H1 (cell line): ENCODE data around the gene CDC42. TPM values are rescaled to one million over a fixed set of nuclear protein-coding genes. Genes with fewer than 3 reads are reported as not detected.

ENCODE experiments used
- CTCF ChIA-PET: fragments of 300-600 bp; sonication (Branson Sonifier 250); formaldehyde crosslinking; loops from one replicate; lab custom pipeline; 2021; ENCODE audit not compliant: partially characterized antibody; lab: Charles Lee
- POLR2A ChIA-PET: fragments of 300-600 bp; sonication (Branson Sonifier 250); formaldehyde crosslinking; loops from one replicate; lab custom pipeline; 2021; ENCODE audit warnings: inconsistent platforms; ENCODE audit not compliant: partially characterized antibody; lab: Charles Lee
- DNase-seq, 2 experiments: peaks; one replicate each; pipeline versions ENCODE4 v3.0.0 to v3.0.0-alpha.2; 2010 to 2022; ENCODE audit warnings: low spot score in 2 of 2, low read depth in 1 of 2, mixed read lengths in 1 of 2
- FAIRE-seq: peaks from 2 replicates; lab custom pipeline; 2011; peaks lifted over from hg19 to GRCh38; lab: Jason Lieb, UNC
- H2AFZ ChIP-seq: 2 replicates; pipeline ENCODE4 v1.8.1; 2012; ENCODE audit warnings: low read length, inconsistent platforms
- H2AK5ac ChIP-seq: 2 replicates; pipeline ENCODE4 v1.6.1; 2013; ENCODE audit warnings: low read depth, low read length
- H2BK120ac ChIP-seq: replicated peaks from 2 replicates; pipeline ENCODE3; 2013; ENCODE audit warnings: low read depth, low read length, inconsistent platforms
- H2BK12ac ChIP-seq: 2 replicates; pipeline ENCODE4 v1.6.1; 2013; ENCODE audit warnings: low read depth, low read length
- H2BK15ac ChIP-seq: 2 replicates; pipeline ENCODE4 v1.6.1; 2013; ENCODE audit warnings: low read length
- H2BK20ac ChIP-seq: 2 replicates; pipeline ENCODE4 v1.6.1; 2013; ENCODE audit warnings: low read length
- H2BK5ac ChIP-seq: 2 replicates; pipeline ENCODE4 v1.6.1; 2013; ENCODE audit warnings: low read depth, low read length
- H3K14ac ChIP-seq: 2 replicates; pipeline ENCODE4 v1.6.1; 2013; ENCODE audit warnings: inconsistent platforms; ENCODE audit not compliant: insufficient read length
- H3K18ac ChIP-seq: 2 replicates; pipeline ENCODE4 v1.6.1; 2013; ENCODE audit warnings: low read length; ENCODE audit errors: extremely low read depth
- H3K23ac ChIP-seq: 2 replicates; pipeline ENCODE4 v1.6.1; 2013; ENCODE audit warnings: inconsistent platforms; ENCODE audit not compliant: insufficient read length
- H3K23me2 ChIP-seq: 2 replicates; pipeline ENCODE4 v1.6.1; 2013; ENCODE audit warnings: low read depth, low read length
- H3K27ac ChIP-seq: 2 replicates; pipeline ENCODE4 v1.6.1; 2011; ENCODE audit warnings: low read depth, low read length, inconsistent platforms
- H3K27me3 ChIP-seq, 4 experiments: replicated peaks in 1 of 4; 1 replicate in 1 of 4; 2 replicates in 3 of 4; pipeline versions ENCODE4 v1.6.1 to v1.8.1; 2011 to 2013; ENCODE audit warnings: low read length in 3 of 4, mild to moderate bottlenecking in 3 of 4, inconsistent platforms in 2 of 4, mixed read lengths in 2 of 4, moderate library complexity in 1 of 4; ENCODE audit not compliant: control insufficient read depth in 3 of 4, insufficient read depth in 3 of 4; ENCODE audit errors: extremely low read depth in 1 of 4
- H3K36me3 ChIP-seq, 4 experiments: 2 replicates each; pipeline versions ENCODE4 v1.6.1 to v1.8.1; 2011 to 2013; ENCODE audit warnings: mild to moderate bottlenecking in 4 of 4, low read length in 3 of 4, moderate library complexity in 2 of 4, control low read depth in 1 of 4, inconsistent platforms in 1 of 4; ENCODE audit not compliant: insufficient read depth in 4 of 4, control insufficient read depth in 2 of 4
- H3K4ac ChIP-seq: replicated peaks from 2 replicates; pipeline ENCODE3; 2013; ENCODE audit warnings: low read length, low read depth, mixed read lengths, inconsistent platforms; ENCODE audit not compliant: insufficient read length
- H3K4me1 ChIP-seq, 4 experiments: replicated peaks in 1 of 4; 1 replicate in 1 of 4; 2 replicates in 3 of 4; pipeline versions ENCODE4 v1.6.1 to v1.8.1; 2011 to 2013; ENCODE audit warnings: low read length in 3 of 4, inconsistent platforms in 2 of 4, mixed read lengths in 1 of 4; ENCODE audit not compliant: insufficient read depth in 4 of 4, control insufficient read depth in 3 of 4
- H3K4me2 ChIP-seq, 2 experiments: 2 replicates each; pipeline versions ENCODE4 v1.6.1 to v1.8.1; 2011 to 2013; ENCODE audit warnings: low read depth in 2 of 2, low read length in 2 of 2, control low read depth in 1 of 2, inconsistent platforms in 1 of 2, mild to moderate bottlenecking in 1 of 2; ENCODE audit not compliant: insufficient read depth in 1 of 2
- H3K4me3 ChIP-seq, 4 experiments: fragments of 200-600, 300-600 bp in 1 of 4; sonication (generic), shearing (Covaris generic), sonication (Bioruptor Twin) in 1 of 4; 2 replicates each; pipeline versions ENCODE4 v1.5.1 to v1.8.1; 2011 to 2016; ENCODE audit warnings: low read length in 4 of 4, low read depth in 3 of 4, control low read depth in 2 of 4, inconsistent platforms in 2 of 4, mild to moderate bottlenecking in 2 of 4, mixed read lengths in 1 of 4, moderate library complexity in 1 of 4; ENCODE audit not compliant: insufficient read depth in 2 of 4; ENCODE audit errors: extremely low read depth in 1 of 4
- H3K56ac ChIP-seq: replicated peaks from 2 replicates; pipeline ENCODE3; 2013; ENCODE audit warnings: low read depth, mild to moderate bottlenecking, mixed read lengths, low read length, inconsistent platforms; ENCODE audit not compliant: insufficient read length
- H3K79me1 ChIP-seq: 2 replicates; pipeline ENCODE4 v1.6.1; 2013; ENCODE audit warnings: low read depth, low read length, control low read depth
- H3K79me2 ChIP-seq, 2 experiments: 2 replicates each; pipeline versions ENCODE4 v1.6.1 to v1.8.1; 2012 to 2013; ENCODE audit warnings: low read length in 2 of 2, mild to moderate bottlenecking in 2 of 2, inconsistent platforms in 1 of 2; ENCODE audit not compliant: insufficient read depth in 2 of 2, control insufficient read depth in 1 of 2
- H3K9ac ChIP-seq, 4 experiments: replicated peaks in 1 of 4; 1 replicate in 1 of 4; 2 replicates in 3 of 4; pipeline versions ENCODE4 v1.6.1 to v1.8.1; 2011 to 2013; ENCODE audit warnings: low read depth in 3 of 4, low read length in 3 of 4, control low read depth in 2 of 4, mild to moderate bottlenecking in 2 of 4, moderate library complexity in 2 of 4, inconsistent platforms in 1 of 4; ENCODE audit errors: extremely low read depth in 1 of 4
- H3K9me3 ChIP-seq, 2 experiments: 2 replicates each; pipeline versions ENCODE4 v1.6.1 to v1.8.1; 2012 to 2013; ENCODE audit warnings: mild to moderate bottlenecking in 2 of 2, moderate library complexity in 2 of 2, control low read depth in 1 of 2, inconsistent platforms in 1 of 2, low read depth in 1 of 2, low read length in 1 of 2, mixed read lengths in 1 of 2; ENCODE audit not compliant: insufficient read depth in 2 of 2
- H4K20me1 ChIP-seq, 2 experiments: replicated peaks in 1 of 2; 2 replicates each; pipeline versions ENCODE3 to v1.8.1; 2011 to 2013; ENCODE audit warnings: inconsistent platforms in 2 of 2, low read length in 2 of 2, mild to moderate bottlenecking in 1 of 2; ENCODE audit not compliant: insufficient read depth in 2 of 2, control insufficient read depth in 1 of 2
- H4K5ac ChIP-seq: 2 replicates; pipeline ENCODE4 v1.6.1; 2013; ENCODE audit warnings: low read length, low read depth, mixed read lengths, inconsistent platforms; ENCODE audit not compliant: insufficient read length
- H4K8ac ChIP-seq: 2 replicates; pipeline ENCODE4 v1.8.0; 2013; ENCODE audit warnings: mild to moderate bottlenecking, moderate library complexity, low read length, inconsistent platforms; ENCODE audit not compliant: insufficient read depth; ENCODE audit errors: extremely low read depth
- H4K91ac ChIP-seq: replicated peaks from 2 replicates; pipeline ENCODE3; 2013; ENCODE audit warnings: low read length, mixed read lengths, inconsistent platforms; ENCODE audit not compliant: insufficient read length
- ASH2L ChIP-seq: fragments of 200-600, 300-600 bp; sonication (generic); IDR thresholded peaks from one replicate; pipeline ENCODE4 v1.7.1; 2017; ENCODE audit warnings: low read length
- whole genome bisulfite sequencing, 2 experiments: shearing (Covaris generic) in 1 of 2; methylation state at CpG; one replicate each; pipeline versions ENCODE4 v1.1.6 to v1.1.7; 2013 to 2015; ENCODE audit warnings: low lambda C conversion rate in 2 of 2, mixed read lengths in 2 of 2, inconsistent platforms in 1 of 2, low coverage in 1 of 2, missing lambda C conversion rate in 1 of 2; ENCODE audit not compliant: insufficient replicate concordance in 2 of 2, insufficient coverage in 1 of 2, insufficient read length in 1 of 2; ENCODE audit errors: extremely low coverage in 1 of 2, missing lambda C conversion rate in 1 of 2; 5-methylcytosine and 5-hydroxymethylcytosine counted together
- polyA plus RNA-seq, 7 experiments: library from polyadenylated mRNA; depleted of rRNA in 3 of 7; stranded (reverse) in 5 of 7; unstranded in 2 of 7; fragments of >200 nt in 5 of 7; fragments of 200-250 nt in 2 of 7; gene quantifications; 1 replicate in 5 of 7; 2 replicates in 1 of 7; 4 replicates in 1 of 7; pipeline versions ENCODE4 v1.2.1 to v1.2.3, GENCODE V29; 2011 to 2013; ENCODE audit warnings: missing spikeins in 2 of 7, mixed read lengths in 2 of 7
- total RNA-seq: library from RNA; stranded (reverse); fragmentation: NEBNext Ultra II Directional; extraction: Animal tissue kit (Norgen Biotek cat#: 25700); gene quantifications from 2 replicates; pipeline ENCODE4 v1.2.1, GENCODE V29; 2021

Gene CDC42
- total and polyA plus RNA-seq, 2 of the 8 experiments (the other 6 are each of a cell fraction or from before 2014, with no cell fraction given), result 110 to 179 TPM

DNA sequence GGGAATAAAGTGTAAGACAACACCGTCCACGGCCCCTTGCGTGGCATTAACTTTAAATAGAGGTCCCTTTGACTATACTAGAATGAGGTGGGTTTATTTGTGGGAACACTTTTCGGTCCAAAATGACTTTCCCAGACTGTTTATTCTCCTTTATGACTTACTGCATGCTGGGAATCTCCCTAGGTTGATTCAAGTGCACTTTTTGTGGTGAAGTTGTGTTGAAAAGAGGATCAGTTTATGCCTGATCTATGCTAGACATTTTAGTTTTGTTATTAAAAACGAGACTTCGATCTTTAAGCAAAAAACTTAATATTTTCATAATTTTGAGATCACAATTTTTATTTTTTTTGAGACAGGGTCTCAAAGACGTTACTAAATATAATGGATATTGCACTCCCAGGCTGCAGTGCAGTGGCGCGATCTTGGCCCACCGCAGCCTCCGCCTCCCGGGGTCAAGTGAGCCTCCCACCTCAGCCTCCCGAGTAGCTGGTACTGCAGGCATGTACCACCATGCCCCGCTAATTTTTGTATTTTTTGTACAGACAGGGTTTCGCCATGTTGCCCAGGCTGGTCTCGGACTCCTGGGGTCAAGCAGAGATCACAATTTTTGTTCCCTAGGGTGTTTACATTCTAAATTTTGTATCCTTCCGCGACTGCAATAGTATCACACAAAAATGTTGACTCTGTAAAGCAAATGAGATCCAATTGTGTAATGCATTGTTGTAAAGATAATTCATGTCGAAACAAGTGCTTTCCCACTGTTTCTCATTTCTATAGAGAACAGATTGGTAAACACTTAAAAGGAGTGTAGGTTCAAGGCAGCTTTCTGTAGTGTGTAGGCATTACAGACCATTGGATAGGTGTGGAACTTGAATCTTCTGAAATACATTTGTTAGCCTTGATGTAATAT, 1.6 kb downstream of the CDC42 start:
- DNase-seq (no peak), FAIRE-seq (no peak)
- Histone ChIP-seq H2AK5ac (no peak overlapping the region; the same call in 1 of the 2 replicates), H4K5ac (no peak overlapping the region), H3K27ac (peak overlapping the region; percentile 82; the same call in 1 of the 2 replicates), H4K91ac (no peak overlapping the region), H3K4me1 (peaks cover 0 to 2% (median 1%) of the 10 kb centered on the region in 4 experiments; a peak in 4 of 7 replicates), H2BK20ac (no peak overlapping the region), H2BK12ac (no peak overlapping the region), H3K4me2 (peak overlapping the region; percentile 90 to 93), H3K4me3 (peak overlapping the region; percentile 51 to 87 (median 75)), H3K56ac (no peak overlapping the region), H4K20me1 (peaks cover 4 to 7% of the 10 kb centered on the region in 2 experiments), H2BK120ac (no peak overlapping the region), H3K23me2 (peaks cover 5% of the 10 kb centered on the region; the same call in 1 of the 2 replicates), H3K23ac (no peak overlapping the region), H2AFZ (no peak overlapping the region), H3K4ac (no peak overlapping the region), H2BK15ac (no peak overlapping the region), H3K36me3 (0 out of 8 replicates have a peak, but pooled peaks cover 0 to 2% (median 0%) of the 10 kb centered on the region in 4 experiments), H4K8ac (no peak overlapping the region), H2BK5ac (peak overlapping the region; percentile 2; the same call in 1 of the 2 replicates), H3K79me1 (peaks cover 3% of the 10 kb centered on the region), H3K27me3 (no peaks in the 10 kb centered on the region), H3K9me3 (no peaks in the 10 kb centered on the region), H3K18ac (no peak overlapping the region), H3K14ac (no peak overlapping the region), H3K79me2 (peaks cover 34 to 56% of the 10 kb centered on the region in 2 experiments), H3K9ac (peak overlapping the region; percentile 45 to 93 (median 84))
- CTCF ChIA-PET, result interaction anchor here (0.6 to 1.8 kb wide), 4 partner anchors 29 to 620 kb away, joined by 3 to 4 read pairs (median 3); no protein-coding TSS in a partner anchor
- WGBS, 2 experiments, result 80% methylated on average over 19 of the region's 19 CpGs; no CpG with 5 or more reads in 1 of the 2 experiments
- POLR2A ChIA-PET, result interaction anchor here (1.4 to 5.1 kb wide), 5 partner anchors 13 to 60 kb away, joined by 3 to 27 read pairs (median 4); no protein-coding TSS in a partner anchor
- peak; percentile 21 for TF ChIP-seq ASH2L
